Large intestine (tissue), 3 donors: ENCODE data around the gene RPL10. TPM values are rescaled to one million over a fixed set of nuclear protein-coding genes. Genes with fewer than 3 reads are reported as not detected.

ENCODE experiments used
- DNase-seq, 2 donors: peaks; one replicate each; pipeline versions ENCODE4 v3.0.0 to v3.0.0-alpha.2; 2013
- H3K27ac ChIP-seq: one replicate; pipeline ENCODE4 v1.5.1; 2013; ENCODE audit warnings: low read length
- H3K27me3 ChIP-seq: 2 replicates; pipeline ENCODE4 v1.6.1; 2013; ENCODE audit warnings: low read length; ENCODE audit not compliant: control insufficient read depth, insufficient read depth
- H3K36me3 ChIP-seq: 2 replicates; pipeline ENCODE4 v1.6.1; 2013; ENCODE audit warnings: low read length; ENCODE audit not compliant: control insufficient read depth, insufficient read depth
- H3K4me1 ChIP-seq: one replicate; pipeline ENCODE4 v1.6.1; 2013; ENCODE audit warnings: low read length; ENCODE audit not compliant: control insufficient read depth, insufficient read depth
- H3K4me3 ChIP-seq: one replicate; pipeline ENCODE4 v1.5.1; 2013; ENCODE audit warnings: low read length
- H3K9me3 ChIP-seq: one replicate; pipeline ENCODE4 v1.6.1; 2013; ENCODE audit warnings: mild to moderate bottlenecking, low read depth, low read length, moderate library complexity; ENCODE audit not compliant: control insufficient read depth
- WGBS: methylation state at CpG from one replicate; pipeline ENCODE4 v1.1.5; 2013; ENCODE audit warnings: low lambda C conversion rate; ENCODE audit not compliant: insufficient coverage; 5-methylcytosine and 5-hydroxymethylcytosine counted together
- polyA plus RNA-seq: library from polyadenylated mRNA; unstranded; fragments of 120-200 nt; gene quantifications from one replicate; pipeline ENCODE4 v1.2.1, GENCODE V29; 2013

The RPL10 gene
- polyA plus RNA-seq, 1 donor: 5,173 TPM

DNA sequence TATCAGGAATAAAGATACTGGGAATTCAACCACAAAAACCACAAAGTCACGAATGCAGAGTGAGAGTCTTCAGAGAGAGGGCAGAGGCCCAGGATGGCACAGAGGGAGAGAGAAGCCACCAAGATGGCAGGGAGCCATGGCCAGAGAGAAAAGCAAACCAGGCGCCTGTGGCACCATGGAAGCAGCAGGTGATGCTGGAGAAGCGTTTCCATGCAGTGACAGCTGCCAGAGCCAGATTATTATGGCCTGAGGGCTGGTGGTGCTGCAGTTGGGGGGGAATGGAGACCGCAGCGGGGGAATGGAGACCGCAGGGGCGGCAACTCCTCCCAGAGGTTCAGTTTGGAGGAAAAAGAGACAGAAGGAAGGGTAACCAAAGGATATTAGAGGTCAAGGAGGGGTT is 19.0 kb downstream of the RPL10 start:
- H3K4me1 ChIP-seq: peaks cover 6% of the 10 kb centered on the region
- WGBS: no CpG with 5 or more reads among the region's 7 CpGs
- no peaks in the 10 kb centered on the region for H3K9me3 ChIP-seq
- no peak overlapping the region for H3K4me3 ChIP-seq
- H3K27me3 ChIP-seq: no peaks in the 10 kb centered on the region
- peaks cover 9% of the 10 kb centered on the region for H3K36me3 ChIP-seq
- H3K27ac ChIP-seq: no peak overlapping the region
- no peak for DNase-seq

GRCh38 chrX:154419189-154419588 is 21.0 kb downstream of the RPL10 start:
- no CpG with 5 or more reads among the region's 8 CpGs for WGBS
- Histone ChIP-seq H3K27me3 (no peaks in the 10 kb centered on the region), H3K4me3 (no peak overlapping the region), H3K9me3 (no peaks in the 10 kb centered on the region), H3K27ac (no peak overlapping the region), H3K4me1 (no peaks in the 10 kb centered on the region), H3K36me3 (peaks cover 2% of the 10 kb centered on the region)
- DNase-seq: no peak

GRCh38 chrX:154419688-154420401 is 21.7 kb downstream of the RPL10 start:
- Histone ChIP-seq H3K4me1 (no peaks in the 10 kb centered on the region), H3K4me3 (no peak overlapping the region), H3K27me3 (no peaks in the 10 kb centered on the region), H3K9me3 (no peaks in the 10 kb centered on the region), H3K36me3 (peaks cover 2% of the 10 kb centered on the region), H3K27ac (no peak overlapping the region)
- no peak for DNase-seq
- no CpG with 5 or more reads among the region's 19 CpGs for WGBS

DNA sequence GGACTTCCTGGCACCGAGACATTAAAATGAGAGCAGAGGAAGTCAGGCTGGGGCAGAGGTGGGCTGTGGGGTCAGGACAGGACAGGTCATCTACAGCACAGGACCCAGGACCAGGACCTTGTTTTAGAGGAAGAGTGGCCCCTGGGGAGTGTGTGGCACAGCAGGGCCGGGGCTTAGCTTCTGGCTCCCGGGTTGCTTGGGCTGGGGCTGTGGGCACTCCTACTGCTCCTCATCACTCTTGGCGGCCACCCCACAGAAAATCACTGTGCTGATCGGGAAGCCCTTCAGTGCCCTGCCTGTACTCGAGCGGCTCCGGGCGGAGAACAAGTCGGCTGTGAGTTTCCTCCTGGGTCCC is 22.2 kb downstream of the RPL10 start:
- H3K27me3 ChIP-seq: no peaks in the 10 kb centered on the region
- H3K9me3 ChIP-seq: no peaks in the 10 kb centered on the region
- DNase-seq: no peak
- peaks cover 2% of the 10 kb centered on the region for H3K36me3 ChIP-seq
- no peak overlapping the region for H3K4me3 ChIP-seq
- WGBS: no CpG with 5 or more reads among the region's 10 CpGs
- no peak overlapping the region for H3K27ac ChIP-seq
- no peaks in the 10 kb centered on the region for H3K4me1 ChIP-seq

GRCh38 chrX:154426916-154427770 is 29.0 kb downstream of the RPL10 start:
- Histone ChIP-seq H3K4me1 (peaks cover 8% of the 10 kb centered on the region), H3K36me3 (peaks cover 14% of the 10 kb centered on the region), H3K4me3 (no peak overlapping the region), H3K27ac (peak overlapping the region; percentile 23), H3K9me3 (no peaks in the 10 kb centered on the region), H3K27me3 (no peaks in the 10 kb centered on the region)
- WGBS: no CpG with 5 or more reads among the region's 13 CpGs
- no peak for DNase-seq

DNA sequence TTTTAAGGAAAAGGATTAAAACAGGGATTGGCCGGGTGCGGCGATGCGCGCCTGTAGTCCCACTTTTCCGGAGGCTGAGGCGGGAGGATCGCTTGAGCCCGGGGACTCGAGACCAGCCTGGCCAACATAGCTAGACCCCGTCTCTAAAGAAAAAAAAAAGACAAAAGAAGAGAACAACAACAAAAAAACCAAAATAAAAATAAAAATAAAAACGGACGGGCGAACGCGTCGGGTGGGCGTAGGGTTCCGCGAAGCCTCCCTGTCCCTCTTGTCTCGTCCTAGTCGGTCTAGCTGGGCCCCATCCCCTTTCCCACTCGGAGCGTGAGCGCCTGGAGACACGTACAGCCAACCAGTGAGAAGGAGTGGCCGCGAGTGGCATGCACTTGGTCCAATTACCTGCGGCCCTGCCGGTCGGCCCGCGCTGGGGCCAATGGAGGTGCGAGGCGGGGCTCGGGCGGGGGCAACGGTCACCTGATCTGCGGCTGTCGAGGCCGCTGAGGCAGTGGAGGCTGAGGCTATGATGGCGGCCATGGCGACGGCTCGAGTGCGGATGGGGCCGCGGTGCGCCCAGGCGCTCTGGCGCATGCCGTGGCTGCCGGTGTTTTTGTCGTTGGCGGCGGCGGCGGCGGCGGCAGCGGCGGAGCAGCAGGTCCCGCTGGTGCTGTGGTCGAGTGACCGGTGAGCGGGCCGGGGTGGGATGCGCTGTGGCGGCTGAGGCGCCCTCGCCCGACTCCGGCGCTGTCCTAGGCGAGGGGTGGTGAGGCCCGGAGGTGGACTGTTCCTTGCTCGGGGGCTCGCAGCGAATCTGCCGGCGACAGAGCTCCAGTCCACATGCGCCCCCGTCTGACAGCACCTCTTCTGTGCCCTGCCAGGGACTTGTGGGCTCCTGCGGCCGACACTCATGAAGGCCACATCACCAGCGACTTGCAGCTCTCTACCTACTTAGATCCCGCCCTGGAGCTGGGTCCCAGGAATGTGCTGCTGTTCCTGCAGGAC is 30.3 kb downstream of the RPL10 start, which contains the start of gene ATP6AP1:
ATP6AP1 (plus strand) TSS at position 502 of the 996 bp plus-strand sequence; CDS start at position 518, 16 bp downstream.
- Histone ChIP-seq H3K36me3 (peaks cover 23% of the 10 kb centered on the region), H3K27me3 (no peaks in the 10 kb centered on the region), H3K9me3 (no peaks in the 10 kb centered on the region), H3K4me3 (peak within 1 kb of the TSS; percentile 71), H3K4me1 (peaks cover 8% of the 10 kb centered on the region), H3K27ac (peak within 1 kb of the TSS; percentile 58)
- no CpG with 5 or more reads among the region's 87 CpGs for WGBS
- peak; percentile 87 to 93 for DNase-seq

DNA sequence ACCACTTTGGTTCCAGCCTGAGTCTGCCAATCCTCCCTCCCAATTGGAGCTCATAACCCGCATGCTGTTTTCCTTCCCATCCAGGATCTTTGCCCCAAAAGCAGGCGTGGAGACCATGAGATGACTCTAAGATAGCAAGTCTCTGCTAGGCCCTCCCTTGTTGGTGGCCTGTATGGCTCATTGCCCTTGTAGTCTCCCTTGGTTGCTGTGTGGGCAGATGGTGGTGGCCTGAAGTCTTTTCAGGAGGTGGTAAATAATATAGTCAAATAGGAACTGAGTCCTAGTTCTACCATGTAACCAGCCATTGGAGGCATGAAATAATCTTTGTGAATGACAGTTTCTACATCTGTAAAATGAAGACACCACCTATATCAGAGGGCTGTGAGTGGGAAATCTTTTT is 31.5 kb downstream of the RPL10 start:
- Histone ChIP-seq H3K27ac (no peak overlapping the region), H3K4me3 (peak overlapping the region; percentile 71)

DNA sequence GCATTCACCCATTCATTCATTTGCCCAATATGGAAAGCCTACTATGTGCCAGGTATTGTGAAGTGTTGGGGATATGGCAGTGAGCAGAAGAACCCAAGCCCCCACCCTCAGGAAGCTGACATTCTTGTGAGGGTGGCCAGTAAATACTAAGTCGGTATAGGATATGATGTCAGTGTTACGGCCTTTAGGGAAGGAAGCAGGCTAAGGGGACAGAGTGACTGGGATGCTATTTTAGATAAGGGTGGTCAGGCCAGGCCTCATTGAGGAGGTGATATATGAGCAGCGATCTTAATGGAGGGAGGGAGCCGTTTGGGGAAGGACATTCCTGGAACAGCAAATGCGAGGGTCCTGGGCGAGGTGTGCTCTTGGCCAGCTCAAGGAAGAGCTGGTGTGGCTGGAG is 32.3 kb downstream of the RPL10 start:
- Histone ChIP-seq H3K4me3 (no peak overlapping the region), H3K9me3 (no peaks in the 10 kb centered on the region)
- WGBS: no CpG with 5 or more reads among the region's 6 CpGs

More for the DNA sequence above, 31.5 kb downstream of the RPL10 start:
- Histone ChIP-seq H3K4me1 (peaks cover 8% of the 10 kb centered on the region), H3K9me3 (no peaks in the 10 kb centered on the region), H3K27me3 (no peaks in the 10 kb centered on the region), H3K36me3 (peaks cover 32% of the 10 kb centered on the region)
- WGBS: no CpG with 5 or more reads among the region's 2 CpGs
- no peak for DNase-seq

DNA sequence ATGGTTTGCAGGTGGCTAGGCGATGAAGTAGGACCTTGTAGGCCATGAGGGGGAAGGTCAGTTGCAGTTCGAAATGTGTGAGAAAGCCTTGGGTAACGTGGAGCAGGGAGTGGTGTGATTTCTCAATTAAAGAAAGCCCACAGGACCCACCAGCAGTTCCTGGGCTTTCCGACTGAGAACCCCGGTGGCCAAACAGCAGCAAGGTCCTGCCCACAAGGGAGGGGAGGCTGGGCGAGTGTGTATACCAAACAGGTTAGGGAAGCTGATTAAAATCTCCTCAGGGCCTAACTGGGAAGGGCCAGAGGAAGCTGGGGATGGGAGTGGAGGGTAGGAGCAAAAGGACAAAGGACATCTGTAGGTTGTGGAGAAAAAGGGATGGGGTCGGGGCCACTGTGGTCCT is 32.7 kb downstream of the RPL10 start:
- Histone ChIP-seq H3K9me3 (no peaks in the 10 kb centered on the region), H3K4me3 (no peak overlapping the region), H3K36me3 (peaks cover 42% of the 10 kb centered on the region), H3K27ac (no peak overlapping the region), H3K27me3 (no peaks in the 10 kb centered on the region), H3K4me1 (peaks cover 8% of the 10 kb centered on the region)
- no CpG with 5 or more reads among the region's 7 CpGs for WGBS
- no peak for DNase-seq

More for the DNA sequence above, 32.3 kb downstream of the RPL10 start:
- Histone ChIP-seq H3K36me3 (peaks cover 39% of the 10 kb centered on the region), H3K27ac (no peak overlapping the region), H3K4me1 (peaks cover 8% of the 10 kb centered on the region), H3K27me3 (no peaks in the 10 kb centered on the region)
- DNase-seq: no peak

- Histone ChIP-seq H3K27ac (no peak overlapping the region), H3K4me1 (peaks cover 9% of the 10 kb centered on the region), H3K9me3 (no peaks in the 10 kb centered on the region), H3K27me3 (no peaks in the 10 kb centered on the region), H3K36me3 (peaks cover 44% of the 10 kb centered on the region), H3K4me3 (no peak overlapping the region)
- no CpG with 5 or more reads among the region's 5 CpGs for WGBS
- DNase-seq: no peak
Measured at GRCh38 chrX:154431341-154431740, 33.2 kb downstream of the RPL10 start.
